Heart left ventricle (tissue), 13 donors: ENCODE data around the gene BBS1.

Experiments
- POLR2A ChIP-seq, 2 donors: fragments of 450-650 bp; IDR thresholded peaks; one replicate each; pipeline ENCODE4 v1.6.1; 2017; ENCODE audit warnings: antibody characterized with exemption in 2 of 2, mild to moderate bottlenecking in 2 of 2, moderate library complexity in 2 of 2
- TF ChIP-seq, protein P1 (sequence below), 12 donors: fragments of 200-600 bp; sonication (generic) in 4 of 12; IDR thresholded peaks; one replicate each; pipeline versions ENCODE4 v1.5.0 to v1.8.0; 2018 to 2022; ENCODE audit warnings: antibody characterized with exemption in 12 of 12, mild to moderate bottlenecking in 5 of 12
- donor health status: ischemic (EF 13 %, LVEDD 7.1; RV severe dilation, severe dysfunction).
- donor health status: DM: no; HTN: yes; CAD: no.
- donor health status: DM: no; HTN: no; CAD: no.
- donor health status: ischemic (EF 25% LVEDD 6.9; RV normal size, moderate dysfunction).
- donor health status: ischemic (EF 25% LVEDD 5.7; RV mildly dilated, moderate dysfunction).
- donor health status: ischemic (EF 35%, LVEDD 5.7; RV mildly dilated, moderate dysfunction).
- donor health status: nonischemic (EF 11% LVEDD 7.7; RV severe dilation, severe dysfunction).
- donor health status: DM: yes; HTN: yes; CAD: no.
- donor health status: PGD.
- donor health status: ischemic (EF 29% LVEDD 5.4; RV normal size, mild dysfunction).
- donor health status: nonischemic (EF 23%, LVEDD 6.1; RV moderate dilation, normal function).

DNA sequence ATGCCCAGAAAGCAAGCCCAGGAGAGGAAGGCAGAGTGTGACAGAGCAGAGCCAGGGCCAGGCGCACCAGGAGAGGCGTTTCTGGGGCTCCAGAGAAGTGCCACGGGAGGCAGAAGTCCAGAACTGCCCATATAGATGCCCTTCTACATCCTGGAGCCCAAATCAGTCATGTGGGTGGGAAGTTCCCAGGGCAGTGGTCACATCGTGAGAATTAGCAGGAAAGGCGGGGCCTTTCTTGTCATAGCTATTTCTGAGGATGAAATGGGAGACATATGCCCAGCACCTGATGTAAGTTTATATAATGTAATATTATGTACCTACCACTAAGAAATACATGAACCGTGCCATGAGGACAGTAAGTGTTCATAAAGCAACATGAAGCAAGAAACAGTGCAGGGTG is 22.3 kb downstream of the BBS1 start:
- no peak for TF ChIP-seq POLR2A (IDR thresholded peaks at IDR 0.05)
- TF ChIP-seq, protein P1, sequence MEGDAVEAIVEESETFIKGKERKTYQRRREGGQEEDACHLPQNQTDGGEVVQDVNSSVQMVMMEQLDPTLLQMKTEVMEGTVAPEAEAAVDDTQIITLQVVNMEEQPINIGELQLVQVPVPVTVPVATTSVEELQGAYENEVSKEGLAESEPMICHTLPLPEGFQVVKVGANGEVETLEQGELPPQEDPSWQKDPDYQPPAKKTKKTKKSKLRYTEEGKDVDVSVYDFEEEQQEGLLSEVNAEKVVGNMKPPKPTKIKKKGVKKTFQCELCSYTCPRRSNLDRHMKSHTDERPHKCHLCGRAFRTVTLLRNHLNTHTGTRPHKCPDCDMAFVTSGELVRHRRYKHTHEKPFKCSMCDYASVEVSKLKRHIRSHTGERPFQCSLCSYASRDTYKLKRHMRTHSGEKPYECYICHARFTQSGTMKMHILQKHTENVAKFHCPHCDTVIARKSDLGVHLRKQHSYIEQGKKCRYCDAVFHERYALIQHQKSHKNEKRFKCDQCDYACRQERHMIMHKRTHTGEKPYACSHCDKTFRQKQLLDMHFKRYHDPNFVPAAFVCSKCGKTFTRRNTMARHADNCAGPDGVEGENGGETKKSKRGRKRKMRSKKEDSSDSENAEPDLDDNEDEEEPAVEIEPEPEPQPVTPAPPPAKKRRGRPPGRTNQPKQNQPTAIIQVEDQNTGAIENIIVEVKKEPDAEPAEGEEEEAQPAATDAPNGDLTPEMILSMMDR (IDR thresholded peaks at IDR 0.05), result no peak
